GM18502 (cell line): ENCODE data around the gene LEMD1.

Experiments
- ATAC-seq: cut with Tn5 transposase; IDR thresholded peaks from one replicate; pipeline ENCODE4 v1.9.1; 2021; ENCODE audit warnings: mild to moderate bottlenecking; ENCODE audit not compliant: unreplicated experiment, poor library complexity

Gene LEMD1

GRCh38 chr1:205421798-205422197, at the start of gene LEMD1:
Gene LEMD1 (minus strand): TSS chr1:205422056. CDS start chr1:205420536, 1,520 bp downstream.
- ATAC-seq = no peak

GRCh38 chr1:205470131-205470530, 48.3 kb upstream of the LEMD1 start:
- no peak for ATAC-seq

GRCh38 chr1:205466595-205467220, 44.9 kb upstream of the LEMD1 start:
- no peak for ATAC-seq

- ATAC-seq = no peak
Observed at GRCh38 chr1:205465392-205465791, 43.5 kb upstream of the LEMD1 start.

- ATAC-seq = no peak
Observed at GRCh38 chr1:205458777-205459566, 37.1 kb upstream of the LEMD1 start.

- no peak for ATAC-seq
Observed at GRCh38 chr1:205456868-205457745, 35.3 kb upstream of the LEMD1 start.

GRCh38 chr1:205456383-205456867, 34.6 kb upstream of the LEMD1 start:
- no peak for ATAC-seq

GRCh38 chr1:205455581-205456382, 33.9 kb upstream of the LEMD1 start, which contains the start of gene BLACAT1:
Gene BLACAT1 (minus strand): TSS chr1:205456045.
- ATAC-seq = no peak

- no peak for ATAC-seq
Observed at GRCh38 chr1:205454903-205455335, 33.1 kb upstream of the LEMD1 start.

GRCh38 chr1:205453466-205453865, 31.6 kb upstream of the LEMD1 start:
- no peak for ATAC-seq

- no peak for ATAC-seq
Observed at GRCh38 chr1:205452933-205453332, 31.1 kb upstream of the LEMD1 start.

GRCh38 chr1:205452364-205452763, 30.5 kb upstream of the LEMD1 start:
- ATAC-seq = no peak

- no peak for ATAC-seq
Observed at GRCh38 chr1:205451759-205452164, 29.9 kb upstream of the LEMD1 start.

- no peak for ATAC-seq
Observed at GRCh38 chr1:205451202-205451601, 29.3 kb upstream of the LEMD1 start.

- no peak for ATAC-seq
Observed at GRCh38 chr1:205450448-205450847, 28.6 kb upstream of the LEMD1 start.

GRCh38 chr1:205449750-205450443, 28.0 kb upstream of the LEMD1 start:
- ATAC-seq = peak; percentile 58

GRCh38 chr1:205449254-205449749, 27.4 kb upstream of the LEMD1 start:
- no peak for ATAC-seq

GRCh38 chr1:205448540-205449253, 26.8 kb upstream of the LEMD1 start:
- ATAC-seq = no peak
